Duodenal mucosa (tissue), 2 donors: Measurements from ENCODE around the gene LTBR.
"Not testable (repeated sequence)": the region's sequence is repeated elsewhere in the genome, so short reads cannot be mapped to it uniquely, and the experiment has no call there.

Experiments
- H3K27ac ChIP-seq: one replicate; pipeline ENCODE4 v1.7.0; 2013; ENCODE audit warnings: low read depth, low read length
- H3K27me3 ChIP-seq, 2 donors: one replicate each; pipeline ENCODE4 v1.7.0; 2013; ENCODE audit warnings: low read length in 2 of 2, control low read depth in 1 of 2; ENCODE audit not compliant: insufficient read depth in 2 of 2, control insufficient read depth in 1 of 2
- H3K36me3 ChIP-seq, 2 donors: one replicate each; pipeline ENCODE4 v1.7.0; 2013; ENCODE audit warnings: low read length in 2 of 2, control low read depth in 1 of 2; ENCODE audit not compliant: insufficient read depth in 2 of 2, control insufficient read depth in 1 of 2
- H3K4me1 ChIP-seq, 2 donors: one replicate each; pipeline ENCODE4 v1.7.0; 2013; ENCODE audit warnings: low read length in 2 of 2, control low read depth in 1 of 2; ENCODE audit not compliant: insufficient read depth in 2 of 2, control insufficient read depth in 1 of 2
- H3K4me3 ChIP-seq, 2 donors: one replicate each; pipeline ENCODE4 v1.7.0; 2013; ENCODE audit warnings: low read length in 2 of 2, low read depth in 1 of 2
- H3K9ac ChIP-seq, 2 donors: one replicate each; pipeline ENCODE4 v1.7.0; 2013; ENCODE audit warnings: low read length in 2 of 2, low read depth in 1 of 2
- H3K9me3 ChIP-seq, 2 donors: one replicate each; pipeline ENCODE4 v1.7.0; 2013; ENCODE audit warnings: low read length in 2 of 2, control low read depth in 1 of 2; ENCODE audit not compliant: control insufficient read depth in 1 of 2

Gene LTBR

DNA sequence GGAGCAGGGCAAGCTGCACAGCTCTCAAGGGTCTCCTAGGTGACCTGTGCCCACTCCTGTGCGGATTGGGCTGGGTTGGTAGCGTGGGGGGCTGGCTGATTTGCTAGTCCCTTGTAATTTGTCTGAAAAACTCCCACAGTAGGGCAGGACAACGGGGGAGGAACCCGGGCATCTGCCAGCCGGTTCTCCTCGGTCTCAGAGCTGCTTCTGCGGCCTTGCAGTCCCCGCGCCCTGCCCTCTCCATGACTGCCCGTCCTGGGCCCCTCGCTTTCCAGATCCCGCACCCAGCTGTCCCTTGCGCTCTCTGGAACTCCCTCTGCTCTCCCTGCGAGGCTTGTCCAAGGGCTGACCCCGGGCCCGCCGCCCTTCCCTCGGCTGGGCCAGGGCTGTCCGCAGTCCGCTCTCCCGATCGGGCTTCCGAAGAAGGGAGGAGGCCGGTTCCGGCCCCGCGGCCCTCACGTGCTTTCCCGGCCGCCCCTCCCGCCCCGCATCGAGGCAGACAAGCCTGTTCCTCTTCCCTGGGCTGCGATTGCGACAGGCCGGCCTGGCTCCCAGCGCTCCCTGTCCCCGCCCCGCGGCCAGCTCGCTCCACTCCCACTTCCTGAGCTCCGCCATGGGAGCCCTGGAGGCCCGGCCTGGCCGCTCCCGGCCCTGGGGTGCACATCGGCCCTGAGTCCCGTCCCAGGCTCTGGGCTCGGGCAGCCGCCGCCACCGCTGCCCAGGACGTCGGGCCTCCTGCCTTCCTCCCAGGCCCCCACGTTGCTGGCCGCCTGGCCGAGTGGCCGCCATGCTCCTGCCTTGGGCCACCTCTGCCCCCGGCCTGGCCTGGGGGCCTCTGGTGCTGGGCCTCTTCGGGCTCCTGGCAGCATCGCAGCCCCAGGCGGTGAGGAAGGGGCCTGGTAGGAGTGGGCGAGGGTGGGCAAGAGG lies at the start of gene LTBR:
Gene LTBR, plus strand, starts transcription at position 591 of the 927 bp plus-strand sequence. Its CDS starts 197 bp downstream, at position 788.
- Histone ChIP-seq H3K4me1 (peaks cover 32 to 35% of the 10 kb centered on the region in 2 donors), H3K4me3 (peak within 1 kb of the TSS; percentile 90 to 92)

DNA sequence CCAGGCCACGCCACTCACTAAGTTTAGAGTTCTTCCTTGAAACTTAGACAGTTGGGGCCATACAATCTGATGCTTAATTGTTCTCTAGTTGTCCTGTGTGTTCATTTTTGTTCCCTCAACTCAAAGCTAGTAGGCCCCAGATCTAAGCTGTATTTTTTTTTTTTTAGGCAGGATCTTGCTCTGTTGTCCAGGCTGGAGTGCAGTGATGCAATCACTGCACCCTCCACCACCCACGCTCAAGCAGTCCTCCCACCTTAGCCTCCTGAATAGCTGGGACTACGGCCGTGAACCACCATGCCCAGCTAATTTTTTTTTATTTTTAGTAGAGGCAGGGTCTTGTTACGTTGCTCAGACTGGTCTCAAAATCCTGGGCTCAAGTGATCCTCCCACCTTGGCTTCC lies 49.6 kb upstream of the LTBR start:
- peaks cover 72 to 73% of the 10 kb centered on the region in 2 donors for H3K4me1 ChIP-seq

More for the DNA sequence above, at the start of gene LTBR:
- Histone ChIP-seq H3K27ac (peak within 1 kb of the TSS; percentile 85), H3K27me3 (no peaks in the 10 kb centered on the region), H3K36me3 (peaks cover 17 to 27% of the 10 kb centered on the region in 2 donors), H3K9ac (peak within 1 kb of the TSS; percentile 97 to 98), H3K9me3 (no peaks in the 10 kb centered on the region)

GRCh38 chr12:6334940-6335450 lies 49.0 kb upstream of the LTBR start:
- no peaks in the 10 kb centered on the region for H3K9me3 ChIP-seq
- peaks cover 47 to 49% of the 10 kb centered on the region in 2 donors for H3K36me3 ChIP-seq
- H3K27ac ChIP-seq = peak overlapping the region; percentile 98
- H3K4me1 ChIP-seq = peaks cover 78% of the 10 kb centered on the region in 2 donors
- no peaks in the 10 kb centered on the region for H3K27me3 ChIP-seq
- H3K9ac ChIP-seq = peak overlapping the region; percentile 75 to 100
- peak overlapping the region; percentile 92 to 96 for H3K4me3 ChIP-seq

More for the DNA sequence above, 49.6 kb upstream of the LTBR start:
- Histone ChIP-seq H3K27ac (peak overlapping the region; percentile 98), H3K27me3 (no peaks in the 10 kb centered on the region), H3K9me3 (no peaks in the 10 kb centered on the region), H3K36me3 (peaks cover 45 to 52% of the 10 kb centered on the region in 2 donors), H3K4me3 (peak overlapping the region; percentile 92 to 96), H3K9ac (peak overlapping the region; percentile 27 to 75)

- peak overlapping the region; percentile 92 to 96 for H3K4me3 ChIP-seq
- H3K27me3 ChIP-seq = no peaks in the 10 kb centered on the region
- peak overlapping the region; percentile 75 to 100 for H3K9ac ChIP-seq
- H3K9me3 ChIP-seq = no peaks in the 10 kb centered on the region
- peaks cover 78% of the 10 kb centered on the region in 2 donors for H3K4me1 ChIP-seq
- peaks cover 41 to 44% of the 10 kb centered on the region in 2 donors for H3K36me3 ChIP-seq
- peak overlapping the region; percentile 98 for H3K27ac ChIP-seq
Observed at GRCh38 chr12:6335451-6336078, 48.4 kb upstream of the LTBR start.

- H3K9ac ChIP-seq = peak overlapping the region; percentile 100
- H3K36me3 ChIP-seq = peaks cover 34 to 37% of the 10 kb centered on the region in 2 donors
- peak overlapping the region; percentile 98 for H3K27ac ChIP-seq
- H3K9me3 ChIP-seq = no peaks in the 10 kb centered on the region
- no peaks in the 10 kb centered on the region for H3K27me3 ChIP-seq
- peak overlapping the region; percentile 92 to 96 for H3K4me3 ChIP-seq
- peaks cover 72 to 74% of the 10 kb centered on the region in 2 donors for H3K4me1 ChIP-seq
Observed at GRCh38 chr12:6336079-6336888, 47.7 kb upstream of the LTBR start.

DNA sequence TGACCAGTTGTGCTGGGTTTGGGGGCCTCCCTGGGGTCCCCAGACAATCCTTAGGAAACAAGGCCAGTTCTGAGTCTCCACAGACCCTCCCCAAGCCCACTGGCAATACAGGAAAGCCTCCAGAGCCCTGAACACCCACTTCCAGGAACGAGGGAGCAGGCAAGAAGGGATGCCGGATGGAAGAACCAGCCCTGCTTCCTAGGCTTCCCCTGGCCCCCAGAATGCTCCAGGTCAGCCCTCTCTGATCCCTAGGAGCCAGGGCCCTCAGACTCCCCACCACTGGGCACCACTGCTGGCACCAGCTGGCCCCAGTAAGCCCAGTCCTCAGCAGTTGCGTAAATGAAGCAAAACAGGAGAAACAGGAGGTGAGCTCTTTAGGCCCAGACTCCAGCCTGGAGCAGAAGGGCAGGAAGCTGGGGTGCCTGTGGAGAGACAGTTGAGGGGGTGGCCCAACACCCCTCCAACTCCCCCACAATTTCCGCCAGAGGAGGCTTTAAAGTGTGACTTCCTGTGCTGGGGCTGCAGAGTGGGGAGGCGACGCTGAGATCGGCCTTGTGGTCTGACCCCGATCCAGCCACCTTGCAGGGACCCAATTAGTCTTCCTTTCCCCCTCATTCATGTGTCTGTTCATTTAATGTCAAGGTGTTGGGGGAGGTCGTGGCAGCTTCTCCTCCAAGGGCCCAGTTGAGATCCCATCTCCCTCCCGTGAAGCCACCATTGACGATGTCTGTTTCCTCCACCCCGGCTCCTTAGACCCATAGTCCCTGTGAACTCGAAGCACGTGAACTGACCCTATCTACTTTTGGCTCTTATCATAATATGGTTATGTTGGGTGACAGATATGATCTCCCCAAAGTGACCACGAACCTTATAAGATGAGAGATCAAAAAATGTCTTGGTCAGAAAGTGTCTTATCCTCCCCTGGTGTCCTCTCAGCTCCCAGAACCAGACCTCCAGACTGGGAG lies 46.8 kb upstream of the LTBR start:
- peak overlapping the region; percentile 100 for H3K9ac ChIP-seq
- peak overlapping the region; percentile 92 to 96 for H3K4me3 ChIP-seq
- peak overlapping the region; percentile 98 for H3K27ac ChIP-seq
- peaks cover 73 to 74% of the 10 kb centered on the region in 2 donors for H3K4me1 ChIP-seq
- H3K36me3 ChIP-seq = peaks cover 26 to 35% of the 10 kb centered on the region in 2 donors
- no peaks in the 10 kb centered on the region for H3K27me3 ChIP-seq
- H3K9me3 ChIP-seq = no peaks in the 10 kb centered on the region

- Histone ChIP-seq H3K4me3 (peak overlapping the region; percentile 92 to 96), H3K27ac (peak overlapping the region; percentile 98), H3K4me1 (peaks cover 74 to 80% of the 10 kb centered on the region in 2 donors), H3K9me3 (no peaks in the 10 kb centered on the region), H3K36me3 (peaks cover 18 to 28% of the 10 kb centered on the region in 2 donors), H3K27me3 (no peaks in the 10 kb centered on the region), H3K9ac (peak overlapping the region; percentile 100)
Observed at GRCh38 chr12:6337958-6338433, 46.0 kb upstream of the LTBR start.

DNA sequence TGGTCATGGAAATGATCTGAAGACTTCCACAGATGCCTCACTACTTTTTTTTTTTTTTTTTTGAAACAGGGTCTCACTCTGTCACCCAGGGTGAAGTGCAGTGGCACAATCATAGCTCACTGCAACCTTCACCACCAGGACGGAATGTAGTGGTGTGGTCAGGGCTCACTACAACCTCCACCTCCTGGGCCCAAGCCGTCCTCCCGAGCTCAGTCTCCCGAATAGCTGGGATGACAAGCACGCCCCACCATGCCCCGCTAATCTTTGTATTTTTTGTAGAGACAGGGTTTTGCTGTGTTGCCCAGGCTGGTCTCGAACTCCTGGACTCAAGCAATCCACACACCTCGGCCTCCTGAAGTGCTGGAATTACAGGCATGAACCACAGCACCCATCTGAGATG lies 45.4 kb upstream of the LTBR start:
- not testable (repeated sequence) for H3K9me3 ChIP-seq, H3K27me3 ChIP-seq
- peak overlapping the region; percentile 92 to 96 for H3K4me3 ChIP-seq
- H3K4me1 ChIP-seq = peaks cover 74 to 80% of the 10 kb centered on the region in 2 donors
- H3K36me3 ChIP-seq = peaks cover 12 to 22% of the 10 kb centered on the region in 2 donors
- peak overlapping the region; percentile 100 for H3K9ac ChIP-seq
- peak overlapping the region; percentile 98 for H3K27ac ChIP-seq
